Keratinocyte (primary cell): ENCODE measurements around the gene MYMX. TPM values are rescaled to one million over a fixed set of nuclear protein-coding genes. Genes with fewer than 3 reads are reported as not detected.

Source experiments
- DNase-seq: peaks from one replicate; pipeline ENCODE4 v3.0.0-alpha.2; 2011; ENCODE audit warnings: low read depth, missing footprints, low spot score
- FAIRE-seq: peaks from 2 replicates; lab custom pipeline; 2011; peaks lifted over from hg19 to GRCh38; lab: Jason Lieb, UNC
- H2AFZ ChIP-seq: 2 replicates; pipeline ENCODE4 v1.6.0; 2012; ENCODE audit warnings: low read length, control low read depth, inconsistent platforms; ENCODE audit not compliant: control insufficient read depth
- H3K27ac ChIP-seq: 2 replicates; pipeline ENCODE4 v1.5.1; 2011; ENCODE audit warnings: low read length; ENCODE audit not compliant: control insufficient read depth, insufficient read depth
- H3K27me3 ChIP-seq: 3 replicates; pipeline ENCODE4 v1.6.0; 2011; ENCODE audit warnings: low read length; ENCODE audit not compliant: control insufficient read depth, insufficient read depth; ENCODE audit errors: extremely low read depth
- H3K36me3 ChIP-seq, 2 experiments: 2 replicates in 1 of 2; 3 replicates in 1 of 2; pipeline ENCODE4 v1.5.1; 2011; ENCODE audit warnings: low read length in 2 of 2, mild to moderate bottlenecking in 1 of 2; ENCODE audit not compliant: control insufficient read depth in 2 of 2, insufficient read depth in 2 of 2; ENCODE audit errors: extremely low read depth in 1 of 2
- H3K4me1 ChIP-seq: 3 replicates; pipeline ENCODE4 v1.5.1; 2011; ENCODE audit warnings: low read length; ENCODE audit not compliant: control insufficient read depth, insufficient read depth; ENCODE audit errors: extremely low read depth
- H3K4me2 ChIP-seq: 3 replicates; pipeline ENCODE4 v1.6.0; 2011; ENCODE audit warnings: low read depth, low read length; ENCODE audit not compliant: control insufficient read depth, insufficient read depth; ENCODE audit errors: extremely low read depth
- H3K4me3 ChIP-seq, 3 experiments: fragments of 200-600 bp in 1 of 3; sonication (generic) in 1 of 3; 2 replicates in 2 of 3; 3 replicates in 1 of 3; pipeline ENCODE4 v1.5.1; 2011 to 2016; ENCODE audit warnings: low read length in 3 of 3, mild to moderate bottlenecking in 3 of 3, control low read depth in 2 of 3, inconsistent platforms in 1 of 3, low read depth in 1 of 3, mixed read lengths in 1 of 3, mixed run types in 1 of 3, moderate library complexity in 1 of 3; ENCODE audit not compliant: control insufficient read depth in 2 of 3, insufficient read depth in 2 of 3; ENCODE audit errors: extremely low read depth in 1 of 3
- H3K79me2 ChIP-seq: 2 replicates; pipeline ENCODE4 v1.6.0; 2012; ENCODE audit warnings: low read length; ENCODE audit not compliant: control insufficient read depth, insufficient read depth
- H3K9ac ChIP-seq: 3 replicates; pipeline ENCODE4 v1.6.0; 2011; ENCODE audit warnings: low read length; ENCODE audit not compliant: control insufficient read depth, insufficient read depth; ENCODE audit errors: extremely low read depth
- H3K9me1 ChIP-seq: 3 replicates; pipeline ENCODE4 v1.6.0; 2011; ENCODE audit warnings: low read length; ENCODE audit not compliant: control insufficient read depth, insufficient read depth; ENCODE audit errors: extremely low read depth
- H3K9me3 ChIP-seq: 2 replicates; pipeline ENCODE4 v1.5.1; 2012; ENCODE audit warnings: low read depth, low read length; ENCODE audit not compliant: control insufficient read depth
- H4K20me1 ChIP-seq: 3 replicates; pipeline ENCODE4 v1.6.0; 2011; ENCODE audit warnings: low read length; ENCODE audit not compliant: control insufficient read depth, insufficient read depth; ENCODE audit errors: extremely low read depth
- CTCF ChIP-seq, 3 experiments: IDR thresholded peaks in 1 of 3; conservative IDR thresholded peaks in 1 of 3; optimal IDR thresholded peaks in 1 of 3; 2 replicates in 2 of 3; 3 replicates in 1 of 3; pipeline versions ENCODE3 to v1.5.1; 2011; ENCODE audit warnings: low read length in 3 of 3, mild to moderate bottlenecking in 3 of 3, moderate library complexity in 2 of 3, control low read depth in 1 of 3, inconsistent platforms in 1 of 3; ENCODE audit not compliant: insufficient read depth in 2 of 3; ENCODE audit errors: extremely low read depth in 1 of 3
- EZH2 ChIP-seq: IDR thresholded peaks from one replicate; pipeline ENCODE4 v1.6.1; 2012; ENCODE audit warnings: inconsistent platforms, mild to moderate bottlenecking, low read length, moderate library complexity
- dilution Hi-C: fragments of 300-500 bp; cut with MboI; formaldehyde crosslinking; loops from one replicate; pipeline ENCODE4 v1.7.0; 2020; ENCODE audit warnings: low sequenced_read_pairs; ENCODE audit not compliant: extremely low pct_ligation_motif_present
- polyA plus RNA-seq, 5 experiments: library from polyadenylated mRNA; depleted of rRNA in 3 of 5; stranded (reverse) in 3 of 5; stranded (forward) in 1 of 5; unstranded in 1 of 5; fragments of >200 nt; gene quantifications; 1 replicate in 1 of 5; 2 replicates in 3 of 5; 3 replicates in 1 of 5; pipeline versions ENCODE4 v1.2.1 to v1.2.3, GENCODE V29; 2011 to 2012; ENCODE audit warnings: missing spikeins in 2 of 5, low read depth in 1 of 5, low replicate concordance in 1 of 5

The MYMX gene
- polyA plus RNA-seq, 1 donor (not counting 4 experiments of a cell fraction or from before 2014, with no cell fraction given) = 0.09 TPM

- H3K27me3 ChIP-seq = no peaks in the 10 kb centered on the region
- no peak for TF ChIP-seq EZH2
- no peak for TF ChIP-seq CTCF (optimal IDR thresholded peaks at IDR 0.05 in 1 of 3, IDR thresholded peaks at IDR 0.05 in 1 of 3, conservative IDR thresholded peaks at IDR 0.05 in 1 of 3; ENCODE audit: extremely low read depth in 1 of 3, insufficient read depth in 2 of 3, low read length in 3 of 3)
- H3K79me2 ChIP-seq = no peaks in the 10 kb centered on the region
- dilution Hi-C loops = no loop called here
- no peak for FAIRE-seq
- no peaks in the 10 kb centered on the region for H3K9me3 ChIP-seq
- no peaks in the 10 kb centered on the region for H4K20me1 ChIP-seq
- no peak for DNase-seq
- no peak overlapping the region for H3K4me3 ChIP-seq
- H3K36me3 ChIP-seq = no peaks in the 10 kb centered on the region
- H3K9ac ChIP-seq = no peak overlapping the region
- no peak overlapping the region for H3K4me2 ChIP-seq
- H3K27ac ChIP-seq = no peak overlapping the region
- H3K4me1 ChIP-seq = no peaks in the 10 kb centered on the region
- no peaks in the 10 kb centered on the region for H3K9me1 ChIP-seq
- H2AFZ ChIP-seq = no peak overlapping the region
Observed at GRCh38 chr6:44190715-44191114, 26.0 kb upstream of the MYMX start.

- no peak for DNase-seq
- Histone ChIP-seq H3K27ac (no peak overlapping the region), H2AFZ (no peak overlapping the region), H3K36me3 (no peaks in the 10 kb centered on the region), H3K4me1 (no peaks in the 10 kb centered on the region), H3K4me2 (no peak overlapping the region), H3K9me1 (no peaks in the 10 kb centered on the region), H3K4me3 (no peak overlapping the region), H4K20me1 (no peaks in the 10 kb centered on the region), H3K9ac (no peak overlapping the region), H3K9me3 (no peaks in the 10 kb centered on the region), H3K79me2 (no peaks in the 10 kb centered on the region), H3K27me3 (no peaks in the 10 kb centered on the region)
- TF ChIP-seq CTCF (optimal IDR thresholded peaks at IDR 0.05 in 1 of 3, IDR thresholded peaks at IDR 0.05 in 1 of 3, conservative IDR thresholded peaks at IDR 0.05 in 1 of 3; ENCODE audit: extremely low read depth in 1 of 3, insufficient read depth in 2 of 3, low read length in 3 of 3) (no peak), EZH2 (no peak)
- dilution Hi-C loops = no loop called here
- FAIRE-seq = no peak
Observed at GRCh38 chr6:44192428-44193041, 24.2 kb upstream of the MYMX start.
